ENCODE results near the gene INPP4B. TPM values are rescaled to one million over a fixed set of nuclear protein-coding genes. Genes with fewer than 3 reads are reported as not detected.

INPP4B gene
- total and polyA plus RNA-seq, 2 donors (not counting 1 experiment from before 2014, with no cell fraction given) = 0.03 TPM; not detected in 1

GRCh38 chr4:142434519-142435224 lies 411.4 kb downstream of the INPP4B start:
- no peak for ATAC-seq (ENCODE audit: low read depth)
- Mint-ChIP-seq H3K9me3 (ENCODE audit: insufficient read depth) (peaks cover 6% of the 10 kb centered on the region), H3K4me1 (no peaks in the 10 kb centered on the region), H3K27me3 (no peaks in the 10 kb centered on the region), H3K27ac (no peak overlapping the region), H3K4me3 (no peak overlapping the region)
- Histone ChIP-seq H3K27me3 (replicated peaks in 1 of 4; ENCODE audit: control extremely low read depth in 1 of 4, control insufficient read depth in 3 of 4, insufficient read depth in 4 of 4, low read length in 3 of 4) (no peaks in the 10 kb centered on the region), H3K4me1 (ENCODE audit: control insufficient read depth in 2 of 2, insufficient read depth in 2 of 2, low read length in 2 of 2) (no peaks in the 10 kb centered on the region), H4K20me1 (ENCODE audit: control insufficient read depth, insufficient read depth, low read length, poor library complexity, severe bottlenecking) (no peaks in the 10 kb centered on the region), H3K4me2 (replicated peaks; ENCODE audit: low read depth, low read length, poor library complexity, severe bottlenecking) (no peak overlapping the region), H3K4me3 (ENCODE audit: control extremely low read depth in 1 of 5, extremely low read depth in 1 of 5, insufficient read depth in 1 of 5, low read depth in 2 of 5, low read length in 4 of 5) (no peak overlapping the region), H3K9ac (ENCODE audit: low read length) (no peak overlapping the region), H3K79me2 (ENCODE audit: control insufficient read depth, insufficient read depth, low read length) (no peaks in the 10 kb centered on the region), H2AFZ (ENCODE audit: insufficient read depth, low read depth, low read length, poor library complexity, severe bottlenecking) (no peak overlapping the region), H3K9me3 (ENCODE audit: control extremely low read depth in 1 of 3, control insufficient read depth in 2 of 3, insufficient read depth in 1 of 3, low read length in 2 of 3) (peaks cover 0 to 3% (median 0%) of the 10 kb centered on the region in 3 donors), H3K27ac (ENCODE audit: low read length in 2 of 2) (no peak overlapping the region), H3K36me3 (replicated peaks in 1 of 2; ENCODE audit: control extremely low read depth in 1 of 2, control insufficient read depth in 1 of 2, extremely low read depth in 1 of 2, insufficient read depth in 2 of 2, low read length in 1 of 2) (no peaks in the 10 kb centered on the region)
- POLR2A ChIA-PET = no interaction called here
- TF ChIP-seq CTCF (IDR thresholded peaks at IDR 0.05) (no peak), EZH2 (IDR thresholded peaks at IDR 0.05; ENCODE audit: borderline replicate concordance, insufficient read depth, low read depth, low read length, poor library complexity, severe bottlenecking) (no peak)
- CTCF ChIA-PET = no interaction called here
- intact Hi-C loops (cut with micrococcal nuclease) = no loop called here
- WGBS (ENCODE audit: insufficient coverage) = 95% methylated on average over 2 of the region's 2 CpGs
- DNase-seq = no peak

GRCh38 chr4:142428715-142429114 lies 417.4 kb downstream of the INPP4B start:
- no peaks in the 10 kb centered on the region for H4K20me1 ChIP-seq (ENCODE audit: control insufficient read depth, insufficient read depth, low read length, poor library complexity, severe bottlenecking)
- whole genome bisulfite sequencing (ENCODE audit: insufficient coverage) = 76% methylated on average over 2 of the region's 2 CpGs

More at GRCh38 chr4:142428715-142429114, 417.4 kb downstream of the INPP4B start:
- Mint-ChIP-seq H3K27ac (no peak overlapping the region), H3K4me3 (no peak overlapping the region), H3K4me1 (no peaks in the 10 kb centered on the region), H3K9me3 (ENCODE audit: insufficient read depth) (no peaks in the 10 kb centered on the region), H3K27me3 (no peaks in the 10 kb centered on the region)
- no peaks in the 10 kb centered on the region for H3K79me2 ChIP-seq (ENCODE audit: control insufficient read depth, insufficient read depth, low read length)
- H3K27ac ChIP-seq (ENCODE audit: low read length in 2 of 2) = no peak overlapping the region
- H3K4me2 ChIP-seq (replicated peaks; ENCODE audit: low read depth, low read length, poor library complexity, severe bottlenecking) = no peak overlapping the region
- H3K4me3 ChIP-seq (ENCODE audit: control extremely low read depth in 1 of 5, extremely low read depth in 1 of 5, insufficient read depth in 1 of 5, low read depth in 2 of 5, low read length in 4 of 5) = no peak overlapping the region
- H3K4me1 ChIP-seq (ENCODE audit: control insufficient read depth in 2 of 2, insufficient read depth in 2 of 2, low read length in 2 of 2) = no peaks in the 10 kb centered on the region
- no peak for TF ChIP-seq EZH2 (IDR thresholded peaks at IDR 0.05; ENCODE audit: borderline replicate concordance, insufficient read depth, low read depth, low read length, poor library complexity, severe bottlenecking)
- no peak for TF ChIP-seq CTCF (IDR thresholded peaks at IDR 0.05)
- no peaks in the 10 kb centered on the region for H3K36me3 ChIP-seq (replicated peaks in 1 of 2; ENCODE audit: control extremely low read depth in 1 of 2, control insufficient read depth in 1 of 2, extremely low read depth in 1 of 2, insufficient read depth in 2 of 2, low read length in 1 of 2)
- no peaks in the 10 kb centered on the region for H3K9me3 ChIP-seq (ENCODE audit: control extremely low read depth in 1 of 3, control insufficient read depth in 2 of 3, insufficient read depth in 1 of 3, low read length in 2 of 3)
- DNase-seq (no peak), ATAC-seq (ENCODE audit: low read depth) (no peak)
- POLR2A ChIA-PET = no interaction called here
- H3K9ac ChIP-seq (ENCODE audit: low read length) = no peak overlapping the region
- H3K27me3 ChIP-seq (replicated peaks in 1 of 4; ENCODE audit: control extremely low read depth in 1 of 4, control insufficient read depth in 3 of 4, insufficient read depth in 4 of 4, low read length in 3 of 4) = no peaks in the 10 kb centered on the region
- CTCF ChIA-PET = no interaction called here
- intact Hi-C loops (cut with micrococcal nuclease) = no loop called here
- no peak overlapping the region for H2AFZ ChIP-seq (ENCODE audit: insufficient read depth, low read depth, low read length, poor library complexity, severe bottlenecking)

Data from B cell (primary cell).